Dendritic cell treated with granulocyte-macrophage colony-stimulating factor and Interleukin-4, amounts not matched to agents 40 ng/mL and 50 ng/mL, for 4 days (primary cell): ENCODE results near the gene NMRK1.
A peak's percentile ranks its signal among the peaks of the same experiment; 100 is the strongest.

Experiments
- H3K27ac Mint-ChIP-seq: one replicate; pipeline ENCODE4 v1.8.0; 2022; ENCODE audit warnings: mild to moderate bottlenecking, mixed read lengths
- H3K27me3 Mint-ChIP-seq: one replicate; pipeline ENCODE4 v1.8.0; 2022; ENCODE audit warnings: mild to moderate bottlenecking, mixed read lengths
- H3K36me3 Mint-ChIP-seq: one replicate; pipeline ENCODE4 v1.8.0; 2022; ENCODE audit warnings: low read depth, mixed read lengths
- H3K4me1 Mint-ChIP-seq: one replicate; pipeline ENCODE4 v1.8.0; 2022; ENCODE audit warnings: low read depth, mixed read lengths
- H3K4me3 Mint-ChIP-seq: one replicate; pipeline ENCODE4 v1.8.0; 2022; ENCODE audit warnings: mild to moderate bottlenecking, moderate library complexity, mixed read lengths
- H3K9me3 Mint-ChIP-seq: one replicate; pipeline ENCODE4 v1.8.0; 2022; ENCODE audit warnings: mixed read lengths
- intact Hi-C: fragments of 100-400 bp; cut with micrococcal nuclease; formaldehyde crosslinking; loops from one replicate; pipeline ENCODE4 v1.15.0; 2022

The NMRK1 gene

GRCh38 chr9:75087824-75088645 lies at the start of gene NMRK1, which contains the start of gene OSTF1:
Gene NMRK1 (minus strand): TSS chr9:75088155. CDS start chr9:75083115, 5,040 bp downstream.
Gene OSTF1 (plus strand): TSS chr9:75088514. CDS start chr9:75088693, 179 bp downstream.
- H3K27ac Mint-ChIP-seq: peak within 1 kb of the TSS; percentile 84
- H3K4me1 Mint-ChIP-seq: peaks cover 43% of the 10 kb centered on the region
- H3K36me3 Mint-ChIP-seq: peaks cover 50% of the 10 kb centered on the region
- peak within 1 kb of the TSS; percentile 80 for H3K4me3 Mint-ChIP-seq
- no peaks in the 10 kb centered on the region for H3K9me3 Mint-ChIP-seq
- no peaks in the 10 kb centered on the region for H3K27me3 Mint-ChIP-seq
- intact Hi-C loops: loop anchor here (2.0 to 5.0 kb wide), 4 partner anchors 59 to 1936 kb away; partner anchors contain the start of genes ANXA1, C9orf40 and CARNMT1

- intact Hi-C loops: no loop called here
- Mint-ChIP-seq H3K4me1 (peaks cover 28% of the 10 kb centered on the region), H3K27ac (no peak overlapping the region), H3K36me3 (peaks cover 96% of the 10 kb centered on the region), H3K9me3 (no peaks in the 10 kb centered on the region), H3K4me3 (no peak overlapping the region), H3K27me3 (no peaks in the 10 kb centered on the region)
These were observed 46.5 kb upstream of the NMRK1 start for GRCh38 chr9:75134495-75134894.

- Mint-ChIP-seq H3K4me3 (no peak overlapping the region), H3K27me3 (no peaks in the 10 kb centered on the region), H3K4me1 (peaks cover 28% of the 10 kb centered on the region), H3K36me3 (peaks cover 97% of the 10 kb centered on the region), H3K27ac (no peak overlapping the region), H3K9me3 (no peaks in the 10 kb centered on the region)
- intact Hi-C loops: no loop called here
These were observed 45.4 kb upstream of the NMRK1 start for GRCh38 chr9:75133396-75133795.

GRCh38 chr9:75132244-75132643 lies 44.3 kb upstream of the NMRK1 start:
- Mint-ChIP-seq H3K27ac (peak overlapping the region; percentile 56), H3K4me1 (peaks cover 25% of the 10 kb centered on the region), H3K27me3 (no peaks in the 10 kb centered on the region), H3K4me3 (no peak overlapping the region), H3K36me3 (peaks cover 96% of the 10 kb centered on the region), H3K9me3 (no peaks in the 10 kb centered on the region)
- intact Hi-C loops: no loop called here

GRCh38 chr9:75131700-75132099 lies 43.7 kb upstream of the NMRK1 start:
- peaks cover 92% of the 10 kb centered on the region for H3K36me3 Mint-ChIP-seq
- intact Hi-C loops: no loop called here
- H3K4me3 Mint-ChIP-seq: no peak overlapping the region
- H3K9me3 Mint-ChIP-seq: no peaks in the 10 kb centered on the region
- no peaks in the 10 kb centered on the region for H3K27me3 Mint-ChIP-seq
- H3K27ac Mint-ChIP-seq: peak overlapping the region; percentile 56
- H3K4me1 Mint-ChIP-seq: peaks cover 21% of the 10 kb centered on the region

GRCh38 chr9:75130621-75131230 lies 42.8 kb upstream of the NMRK1 start:
- no peak overlapping the region for H3K4me3 Mint-ChIP-seq
- intact Hi-C loops: no loop called here
- H3K9me3 Mint-ChIP-seq: no peaks in the 10 kb centered on the region
- H3K36me3 Mint-ChIP-seq: peaks cover 88% of the 10 kb centered on the region
- H3K27ac Mint-ChIP-seq: no peak overlapping the region
- no peaks in the 10 kb centered on the region for H3K27me3 Mint-ChIP-seq
- H3K4me1 Mint-ChIP-seq: peaks cover 21% of the 10 kb centered on the region

DNA sequence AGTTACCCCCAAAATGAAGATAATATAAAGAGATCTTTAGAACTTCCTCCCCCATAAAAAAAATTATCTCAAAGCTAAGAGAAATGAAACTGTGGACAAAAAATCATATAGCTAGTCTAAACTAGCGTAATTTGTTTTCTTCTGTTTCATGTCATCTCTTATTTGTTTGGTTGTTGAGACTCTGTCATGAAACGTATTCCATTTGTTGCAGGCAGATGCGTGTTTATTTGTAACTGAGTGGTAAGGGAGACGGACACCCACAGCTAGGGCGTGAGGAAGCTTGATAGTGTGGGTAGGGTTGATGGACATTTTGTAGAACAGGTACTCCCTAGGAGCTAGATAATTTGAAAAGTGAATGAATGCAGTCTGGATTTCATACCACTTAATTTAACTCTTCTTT lies 42.2 kb upstream of the NMRK1 start:
- H3K27ac Mint-ChIP-seq: no peak overlapping the region
- no peaks in the 10 kb centered on the region for H3K9me3 Mint-ChIP-seq
- peaks cover 83% of the 10 kb centered on the region for H3K36me3 Mint-ChIP-seq
- intact Hi-C loops: no loop called here
- peaks cover 22% of the 10 kb centered on the region for H3K4me1 Mint-ChIP-seq
- no peaks in the 10 kb centered on the region for H3K27me3 Mint-ChIP-seq
- H3K4me3 Mint-ChIP-seq: no peak overlapping the region

GRCh38 chr9:75128535-75128934 lies 40.6 kb upstream of the NMRK1 start:
- peaks cover 33% of the 10 kb centered on the region for H3K4me1 Mint-ChIP-seq
- intact Hi-C loops: no loop called here
- H3K36me3 Mint-ChIP-seq: peaks cover 79% of the 10 kb centered on the region

GRCh38 chr9:75123696-75124095 lies 35.7 kb upstream of the NMRK1 start:
- H3K4me3 Mint-ChIP-seq: no peak overlapping the region
- no peak overlapping the region for H3K27ac Mint-ChIP-seq
- peaks cover 45% of the 10 kb centered on the region for H3K4me1 Mint-ChIP-seq
- no peaks in the 10 kb centered on the region for H3K27me3 Mint-ChIP-seq
- peaks cover 2% of the 10 kb centered on the region for H3K9me3 Mint-ChIP-seq
- intact Hi-C loops: loop anchor here (5.0 kb wide), 1 partner anchor 59 kb away; no protein-coding TSS in a partner anchor
- H3K36me3 Mint-ChIP-seq: peaks cover 74% of the 10 kb centered on the region

More at GRCh38 chr9:75128535-75128934, 40.6 kb upstream of the NMRK1 start:
- Mint-ChIP-seq H3K27ac (no peak overlapping the region), H3K4me3 (no peak overlapping the region), H3K27me3 (no peaks in the 10 kb centered on the region), H3K9me3 (no peaks in the 10 kb centered on the region)

DNA sequence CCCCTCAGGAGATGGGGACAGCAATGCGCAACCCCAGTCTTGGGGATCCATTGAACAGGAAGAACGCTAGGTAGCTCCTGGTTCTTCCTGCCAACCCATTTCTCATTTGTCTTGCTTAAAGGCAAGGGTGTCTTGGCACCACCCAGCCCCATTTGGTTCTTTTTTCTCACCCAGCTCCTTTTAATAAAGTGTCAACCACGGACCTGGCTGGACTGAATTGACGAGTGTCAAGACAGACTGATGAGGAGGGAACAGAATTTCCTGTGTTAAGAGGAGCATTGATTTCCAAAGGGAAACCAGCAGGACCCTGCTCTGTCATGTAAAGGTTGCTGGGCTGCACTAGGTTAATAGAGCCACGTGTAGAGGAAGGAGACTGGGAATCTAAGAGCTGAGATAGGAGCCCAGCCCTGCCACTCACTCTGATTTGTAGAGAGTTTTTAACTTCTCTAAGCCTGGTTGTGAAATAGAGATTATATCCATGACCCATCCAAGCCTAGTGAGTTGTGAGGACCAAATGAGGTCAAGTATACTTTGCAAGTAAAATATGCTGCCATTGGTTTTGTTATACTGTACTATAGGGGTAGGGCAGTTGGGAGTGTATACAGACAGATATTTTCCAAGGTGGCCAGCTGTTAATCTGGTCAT lies 34.1 kb upstream of the NMRK1 start:
- peaks cover 14% of the 10 kb centered on the region for H3K9me3 Mint-ChIP-seq
- no peak overlapping the region for H3K4me3 Mint-ChIP-seq
- intact Hi-C loops: loop anchor here (2.0 to 5.0 kb wide), 2 partner anchors 19 to 60 kb away; no protein-coding TSS in a partner anchor
- H3K36me3 Mint-ChIP-seq: peaks cover 79% of the 10 kb centered on the region
- H3K4me1 Mint-ChIP-seq: peaks cover 58% of the 10 kb centered on the region
- H3K27ac Mint-ChIP-seq: peak overlapping the region; percentile 51
- no peaks in the 10 kb centered on the region for H3K27me3 Mint-ChIP-seq

DNA sequence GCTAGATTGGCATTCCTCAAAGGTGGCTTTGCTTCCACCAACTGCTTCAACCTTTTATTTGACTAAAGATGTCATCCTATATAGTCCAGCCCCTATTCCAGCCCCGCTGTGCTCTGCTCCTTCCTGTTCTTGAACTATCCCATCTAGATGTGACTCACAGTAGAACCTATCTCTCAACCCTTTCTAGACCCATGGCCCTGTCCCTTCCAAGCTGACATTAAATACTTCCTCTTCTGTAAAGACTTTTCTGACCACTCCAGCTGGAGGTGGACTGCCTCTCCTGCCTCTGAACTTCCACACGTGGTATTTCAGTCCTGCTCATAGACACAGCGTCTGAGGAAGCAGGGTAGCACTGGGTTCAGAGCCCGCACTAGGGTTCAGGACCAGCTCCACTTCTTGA lies 32.7 kb upstream of the NMRK1 start:
- Mint-ChIP-seq H3K9me3 (peaks cover 14% of the 10 kb centered on the region), H3K36me3 (peaks cover 72% of the 10 kb centered on the region), H3K4me1 (peaks cover 64% of the 10 kb centered on the region), H3K27me3 (no peaks in the 10 kb centered on the region), H3K27ac (peak overlapping the region; percentile 60), H3K4me3 (no peak overlapping the region)
- intact Hi-C loops: loop anchor here (2.0 to 5.0 kb wide), 2 partner anchors 20 to 62 kb away; no protein-coding TSS in a partner anchor

DNA sequence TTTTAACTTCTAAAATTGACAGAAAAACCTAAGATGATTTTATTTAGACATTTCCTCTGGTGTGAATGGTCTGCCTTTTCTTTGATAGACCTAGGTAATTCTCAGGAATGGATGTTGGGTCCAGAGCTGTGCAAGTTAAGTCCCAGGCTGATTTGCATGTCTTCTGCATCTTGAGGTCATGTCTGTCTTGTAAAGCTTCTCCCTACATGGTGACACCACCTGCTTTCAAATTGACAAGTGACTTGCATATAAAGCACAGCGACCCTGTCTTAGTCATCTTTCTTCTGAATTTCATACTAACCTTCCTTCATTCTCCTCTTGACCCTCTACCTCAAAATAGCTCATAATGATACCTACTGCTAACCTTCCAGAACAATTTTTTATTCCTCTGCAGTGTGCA lies 29.6 kb upstream of the NMRK1 start:
- Mint-ChIP-seq H3K27me3 (no peaks in the 10 kb centered on the region), H3K27ac (peak overlapping the region; percentile 26), H3K4me3 (no peak overlapping the region), H3K9me3 (peaks cover 14% of the 10 kb centered on the region), H3K36me3 (peaks cover 54% of the 10 kb centered on the region), H3K4me1 (peaks cover 68% of the 10 kb centered on the region)
- intact Hi-C loops: no loop called here

DNA sequence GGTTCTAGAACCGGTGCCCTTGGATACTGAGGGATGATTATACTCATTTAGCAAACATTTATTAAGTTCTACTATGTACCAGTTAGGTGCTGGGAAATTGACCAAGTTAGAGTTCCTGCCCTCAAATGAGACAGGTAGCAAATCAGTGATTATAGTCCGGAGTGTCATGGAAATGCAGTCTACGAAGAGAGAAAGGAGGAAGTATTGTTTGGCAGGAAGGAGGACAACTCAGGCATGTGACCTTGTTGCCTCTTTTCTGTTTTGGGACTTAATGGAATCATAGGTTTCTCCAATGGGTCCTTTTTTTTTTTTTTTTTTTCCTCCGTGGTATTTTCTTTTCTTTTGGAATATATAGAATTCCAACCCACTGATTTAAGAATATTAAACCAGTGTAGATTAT lies 28.4 kb upstream of the NMRK1 start:
- no peak overlapping the region for H3K27ac Mint-ChIP-seq
- intact Hi-C loops: no loop called here
- no peaks in the 10 kb centered on the region for H3K27me3 Mint-ChIP-seq
- H3K9me3 Mint-ChIP-seq: peaks cover 14% of the 10 kb centered on the region
- no peak overlapping the region for H3K4me3 Mint-ChIP-seq
- peaks cover 41% of the 10 kb centered on the region for H3K36me3 Mint-ChIP-seq
- peaks cover 61% of the 10 kb centered on the region for H3K4me1 Mint-ChIP-seq

GRCh38 chr9:75112789-75113188 lies 24.8 kb upstream of the NMRK1 start:
- intact Hi-C loops: loop anchor here (5.0 kb wide), 1 partner anchor 35 kb away; no protein-coding TSS in a partner anchor
- Mint-ChIP-seq H3K4me3 (no peak overlapping the region), H3K27me3 (no peaks in the 10 kb centered on the region), H3K27ac (peak overlapping the region; percentile 63), H3K36me3 (peaks cover 14% of the 10 kb centered on the region), H3K9me3 (peaks cover 3% of the 10 kb centered on the region), H3K4me1 (peaks cover 50% of the 10 kb centered on the region)
